Activated CD4-positive, alpha-beta T cell treated with anti-CD3 and anti-CD28 coated beads, Interleukin-2, amount 50 U/mL, for 16 hours (primary cell): ENCODE data around the gene CREB3L4.
"Not testable (repeated sequence)": the region's sequence is repeated elsewhere in the genome, so short reads cannot be mapped to it uniquely, and the experiment has no call there.

Experiments
- DNase-seq: peaks from one replicate; pipeline ENCODE4 v3.0.0-alpha.2; 2020

CREB3L4 gene

GRCh38 chr1:153987621-153988020 is 19.9 kb downstream of the CREB3L4 start:
- DNase-seq, result no peak

GRCh38 chr1:153990468-153991150 is 22.9 kb downstream of the CREB3L4 start, which contains the start of gene RPS27:
Gene RPS27 (plus strand): TSS chr1:153990762. CDS start chr1:153990797, 35 bp downstream.
- peak; percentile 97 for DNase-seq

GRCh38 chr1:153991151-153991630 is 23.5 kb downstream of the CREB3L4 start:
- no peak for DNase-seq

GRCh38 chr1:153991806-153992205 is 24.1 kb downstream of the CREB3L4 start:
- no peak for DNase-seq

- no peak for DNase-seq
Measured at GRCh38 chr1:153995202-153995601, 27.5 kb downstream of the CREB3L4 start.

GRCh38 chr1:153995640-153996039 is 27.9 kb downstream of the CREB3L4 start:
- no peak for DNase-seq

- not testable (repeated sequence) for DNase-seq
Measured at GRCh38 chr1:153996882-153997281, 29.2 kb downstream of the CREB3L4 start.

GRCh38 chr1:154000420-154000819 is 32.7 kb downstream of the CREB3L4 start:
- no peak for DNase-seq

GRCh38 chr1:154006136-154006535 is 38.4 kb downstream of the CREB3L4 start:
- no peak for DNase-seq

- no peak for DNase-seq
Measured at GRCh38 chr1:154012129-154012528, 44.4 kb downstream of the CREB3L4 start.

- DNase-seq, result not testable (repeated sequence)
Measured at GRCh38 chr1:154012543-154012942, 44.8 kb downstream of the CREB3L4 start.

GRCh38 chr1:154014154-154014907 is 46.6 kb downstream of the CREB3L4 start:
- no peak for DNase-seq

GRCh38 chr1:154019269-154019668 is 51.6 kb downstream of the CREB3L4 start:
- no peak for DNase-seq

- DNase-seq, result no peak
Measured at GRCh38 chr1:154019940-154020339, 52.2 kb downstream of the CREB3L4 start.
